Measurements from ENCODE around the gene ING5.

ING5 gene

DNA sequence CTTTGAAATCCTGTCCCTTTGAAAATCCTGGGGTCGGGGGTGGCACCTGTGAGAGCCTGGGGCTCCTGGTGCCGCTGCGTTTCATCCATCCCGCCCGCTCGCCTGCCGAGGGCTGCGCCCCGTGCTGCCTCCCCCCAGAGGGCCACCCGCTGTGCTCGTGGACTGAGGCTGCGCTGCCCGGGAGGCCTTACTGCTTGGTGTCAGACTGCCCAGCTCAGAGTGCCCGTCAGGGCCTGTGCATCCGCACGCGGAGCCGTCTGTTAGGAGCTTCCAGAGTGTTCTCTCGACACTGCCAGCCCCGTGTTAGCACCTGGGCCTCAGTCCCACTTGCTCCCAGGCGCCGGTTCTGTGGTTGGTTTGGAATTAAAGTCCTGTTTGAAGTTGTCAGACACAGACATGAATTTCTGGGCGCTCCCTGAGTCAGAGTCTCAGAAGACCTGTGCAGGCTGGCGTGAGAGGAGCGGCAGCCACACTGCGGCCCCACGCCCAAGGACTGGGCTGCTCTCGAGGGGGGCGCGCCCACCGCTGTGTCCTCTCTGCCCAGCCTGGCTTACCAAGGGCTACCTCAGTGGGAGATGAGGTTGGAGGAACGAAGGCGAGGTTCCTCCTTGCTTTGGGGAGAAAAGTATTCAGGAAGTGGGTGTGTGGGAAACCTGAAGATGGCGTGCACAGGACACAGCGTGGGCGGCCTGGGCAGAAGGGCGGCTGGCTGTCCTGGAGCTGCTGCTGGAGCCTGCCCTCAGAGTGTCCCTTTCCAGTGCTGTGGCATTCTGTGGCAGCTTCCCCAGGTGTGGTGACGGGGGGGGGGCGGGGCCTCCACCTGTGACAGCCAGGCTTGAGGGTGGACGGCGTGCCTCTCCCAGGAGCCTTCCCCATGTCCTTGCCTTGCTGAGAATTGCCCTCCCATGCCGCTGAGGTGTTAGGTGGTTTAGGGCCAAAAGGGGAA, 29.3 kb upstream of the ING5 start:
- no peak for DNase-seq

DNA sequence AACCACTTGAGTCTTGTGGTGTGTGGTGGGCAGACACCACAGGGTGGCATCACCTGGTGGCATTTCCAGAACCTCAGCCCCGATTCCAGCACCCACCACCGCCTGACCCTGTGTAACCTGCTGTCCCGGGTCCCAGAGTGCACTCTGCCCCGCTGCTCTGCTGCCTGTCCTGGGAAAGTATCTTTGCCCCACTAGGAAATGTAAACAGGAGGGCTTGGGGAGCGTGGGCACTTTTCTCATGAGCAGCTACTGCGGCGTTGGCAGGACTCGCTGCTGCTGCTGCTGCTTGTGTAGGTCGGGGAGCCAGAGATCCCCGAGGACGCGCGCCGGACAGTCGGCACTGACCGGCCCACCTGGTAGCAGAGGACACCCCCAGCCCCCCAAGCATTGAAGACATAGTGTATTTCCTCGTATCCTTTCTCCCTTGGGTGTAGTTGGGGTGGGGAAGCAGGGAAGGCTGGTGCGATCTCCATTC, 28.6 kb upstream of the ING5 start:
- DNase-seq, result no peak

DNA sequence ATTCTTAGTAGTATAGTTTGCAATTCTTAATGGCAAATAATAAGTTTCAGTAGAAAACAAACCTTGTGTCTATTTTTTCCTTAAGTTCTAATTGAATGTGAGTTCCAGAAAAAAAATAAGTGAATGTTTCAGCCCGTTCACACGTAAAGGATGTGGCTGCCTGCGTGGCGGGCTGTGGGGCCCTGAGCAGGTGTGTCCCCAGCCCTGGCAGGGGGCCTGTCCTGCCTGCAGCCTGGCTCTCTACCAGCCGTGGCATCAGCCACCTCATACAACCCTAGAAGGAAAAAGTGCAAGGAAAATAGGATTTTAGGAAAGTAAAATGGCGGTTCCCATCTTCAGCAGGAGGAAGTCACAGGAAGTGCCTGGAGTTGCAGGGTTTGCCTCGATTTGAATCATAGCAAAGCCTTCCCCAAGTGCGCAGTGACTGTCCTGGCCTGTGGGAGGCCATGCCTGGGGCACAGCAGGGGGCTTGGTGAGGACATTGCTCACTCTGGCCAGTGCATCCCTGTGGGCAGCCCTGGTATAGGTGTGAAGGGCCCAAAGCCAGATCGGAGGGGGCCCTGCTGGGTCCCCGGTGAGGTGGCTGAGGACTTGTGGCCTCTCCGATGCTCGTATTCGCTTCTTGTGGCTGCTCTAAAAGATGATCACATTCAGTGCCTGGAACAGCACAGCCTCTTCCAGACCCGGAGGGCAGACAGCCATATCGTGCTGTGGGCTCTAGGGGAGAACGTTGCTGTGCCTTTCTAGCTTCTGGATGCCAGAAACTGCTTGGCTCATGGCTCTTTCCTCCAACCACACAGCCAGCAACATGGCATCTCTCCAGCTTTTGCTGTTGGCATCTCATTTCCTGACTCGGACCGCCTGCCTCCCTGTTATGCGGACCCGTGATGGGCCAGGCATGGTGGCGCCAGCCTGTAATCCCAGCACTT, 27.8 kb upstream of the ING5 start:
- no peak for DNase-seq

DNA sequence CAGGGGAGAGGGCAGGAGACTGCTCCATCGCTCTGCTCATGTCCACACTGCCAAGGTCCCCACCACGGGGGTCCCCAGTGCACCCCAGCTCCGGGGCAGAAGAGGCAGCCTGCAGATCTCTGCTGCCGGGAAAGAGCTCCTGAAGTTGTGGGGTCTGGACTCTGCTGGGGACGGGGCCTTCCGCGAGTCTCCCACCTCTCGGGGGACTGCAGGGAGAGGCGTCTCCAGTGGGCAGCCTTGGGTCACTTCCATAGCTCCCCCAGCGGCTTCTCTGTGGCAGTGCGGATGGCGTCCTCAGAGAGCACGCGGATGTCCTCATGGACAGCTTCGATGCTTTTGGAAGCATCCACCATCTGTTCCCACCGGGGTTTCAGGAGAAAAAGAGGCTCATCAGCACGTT, 26.0 kb upstream of the ING5 start:
- DNase-seq, result no peak

GRCh38 chr2:241676665-241677064, 25.2 kb upstream of the ING5 start:
- no peak for DNase-seq

DNA sequence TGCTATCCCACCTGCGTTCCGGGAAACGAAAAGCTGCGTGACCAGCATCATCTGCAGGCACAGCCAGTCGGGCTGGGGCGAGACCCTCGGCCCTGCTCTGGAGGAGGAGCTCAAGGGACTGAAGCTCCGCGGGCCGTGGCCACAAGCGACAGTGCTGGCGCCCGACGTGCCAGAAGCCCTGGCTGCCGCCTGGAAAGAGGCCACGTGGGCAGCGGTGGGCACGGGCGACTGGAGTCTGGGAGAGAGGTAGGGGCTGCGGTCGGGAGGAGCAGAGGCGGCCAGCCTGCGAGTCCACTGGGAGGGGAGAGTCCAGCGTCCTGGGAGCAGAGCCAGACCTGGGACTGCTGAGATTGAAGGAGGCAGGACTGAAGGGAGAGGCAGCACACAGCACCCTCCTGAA, 24.4 kb upstream of the ING5 start:
- no peak for DNase-seq

- no peak for DNase-seq
Observed at GRCh38 chr2:241678307-241678706, 23.5 kb upstream of the ING5 start.

GRCh38 chr2:241678784-241679540, 22.9 kb upstream of the ING5 start:
- DNase-seq, result no peak

DNA sequence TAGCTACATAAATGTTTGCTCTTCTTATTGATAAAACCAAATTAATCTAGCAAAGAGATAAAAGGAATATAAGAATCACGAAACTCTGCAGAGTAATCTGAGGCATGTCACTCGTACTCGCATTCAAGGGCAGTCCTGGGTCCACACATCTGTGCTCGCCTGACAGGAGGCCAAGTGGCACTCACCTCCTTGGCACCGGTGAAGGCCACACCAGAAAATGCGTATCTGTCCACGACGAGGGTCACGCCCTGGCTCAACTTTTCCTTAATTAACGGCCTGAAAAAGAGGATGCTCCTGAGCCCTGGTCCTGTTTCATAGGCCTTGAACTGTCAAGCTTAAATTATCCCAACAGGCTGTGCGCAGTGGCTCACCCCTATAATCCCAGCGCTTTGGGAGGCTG, 21.8 kb upstream of the ING5 start:
- no peak for DNase-seq

DNA sequence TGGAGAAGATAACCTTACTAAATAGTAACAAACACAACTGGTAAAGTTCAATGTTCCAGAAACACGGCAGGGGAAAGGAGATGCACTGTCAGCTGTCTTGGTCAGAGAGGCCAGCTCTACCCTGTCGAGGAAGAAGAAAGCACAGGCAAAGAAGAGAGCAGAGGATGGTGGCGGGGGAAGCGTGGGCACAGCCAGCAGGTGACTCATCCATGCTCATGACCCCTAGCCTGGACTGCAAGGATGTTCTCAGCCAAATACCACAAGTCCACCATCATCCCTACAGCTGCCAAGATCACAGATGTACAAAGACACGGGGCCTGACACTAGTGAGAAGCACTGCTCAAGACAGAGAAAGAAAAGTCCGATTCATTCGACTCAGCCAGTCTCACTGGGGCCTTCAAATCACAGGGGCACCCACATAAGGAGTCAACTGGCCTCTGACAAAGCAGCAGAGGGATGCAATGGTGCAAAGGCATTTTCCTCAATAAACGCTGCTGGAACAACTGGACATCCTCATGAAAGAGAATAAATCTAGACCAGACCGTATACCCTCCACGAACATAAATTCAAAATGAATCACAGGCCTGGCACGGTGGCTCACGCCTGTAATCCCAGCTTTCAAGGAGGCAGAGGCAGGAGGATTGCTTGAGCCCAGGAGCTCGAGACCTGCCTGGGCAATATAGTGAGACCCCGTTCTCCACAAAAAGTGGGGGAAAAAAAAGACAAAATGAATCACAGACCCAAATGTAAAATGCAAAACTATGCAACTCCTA, 20.8 kb upstream of the ING5 start:
- no peak for DNase-seq

DNA sequence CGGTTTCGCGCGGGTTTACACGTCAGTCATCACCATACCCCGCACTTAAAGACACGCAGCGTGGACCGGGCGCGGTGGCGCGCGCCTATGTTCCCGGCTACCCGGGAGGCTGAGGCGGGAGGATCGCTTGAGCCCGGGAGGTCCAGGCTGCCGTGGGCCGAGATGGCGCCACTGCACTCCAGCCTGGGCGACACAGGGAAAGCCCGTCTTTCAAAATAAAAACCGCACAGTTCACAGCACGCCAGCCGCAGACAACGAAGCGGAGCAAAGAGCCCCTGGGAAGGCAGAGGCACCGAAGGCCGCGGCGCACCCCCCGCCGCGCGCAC, 15.6 kb upstream of the ING5 start:
- no peak for DNase-seq

DNA sequence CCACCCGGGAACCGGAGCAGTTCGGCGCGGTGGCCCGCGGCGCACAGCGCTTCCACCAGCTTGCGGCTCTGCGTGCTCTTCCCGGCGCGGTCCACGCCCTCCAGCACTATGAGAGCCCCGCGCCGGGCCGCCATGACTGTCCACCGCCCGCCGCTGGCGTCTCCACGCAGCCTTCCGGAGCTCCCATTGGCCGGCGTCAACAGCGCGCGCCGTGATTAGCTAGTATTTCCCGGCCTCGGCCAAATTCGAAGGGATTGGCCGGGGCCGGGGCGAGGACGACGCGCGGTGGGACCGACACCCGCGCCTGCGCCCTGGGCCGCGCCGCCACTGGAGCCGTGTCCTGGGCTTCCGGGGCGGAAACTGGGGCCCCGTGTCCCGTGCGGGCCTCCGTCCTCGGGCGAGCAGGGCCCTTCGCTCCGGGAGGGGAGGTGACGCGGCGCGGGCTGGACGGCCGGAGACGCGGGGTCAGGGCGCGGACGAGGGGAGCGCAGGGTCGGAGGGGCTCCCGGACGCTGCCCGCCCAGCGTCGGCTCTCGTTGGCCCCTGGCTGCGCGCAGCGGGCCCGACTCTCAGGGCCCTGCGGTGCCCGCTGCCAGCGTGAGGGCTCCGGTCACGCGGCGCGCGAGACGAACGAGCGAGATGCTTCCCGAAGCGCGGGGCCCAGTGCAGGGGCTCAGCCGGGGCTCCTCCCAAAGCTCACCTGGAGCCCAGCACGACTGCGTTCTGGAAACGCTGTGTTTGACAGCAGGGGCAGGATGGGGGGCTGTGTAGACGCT, 15.0 kb upstream of the ING5 start, which contains the start of gene DTYMK:
DTYMK (minus strand) TSS at position 166 of the 776 bp plus-strand sequence; CDS start at position 134, 32 bp downstream.
- DNase-seq, result peak; percentile 70

DNA sequence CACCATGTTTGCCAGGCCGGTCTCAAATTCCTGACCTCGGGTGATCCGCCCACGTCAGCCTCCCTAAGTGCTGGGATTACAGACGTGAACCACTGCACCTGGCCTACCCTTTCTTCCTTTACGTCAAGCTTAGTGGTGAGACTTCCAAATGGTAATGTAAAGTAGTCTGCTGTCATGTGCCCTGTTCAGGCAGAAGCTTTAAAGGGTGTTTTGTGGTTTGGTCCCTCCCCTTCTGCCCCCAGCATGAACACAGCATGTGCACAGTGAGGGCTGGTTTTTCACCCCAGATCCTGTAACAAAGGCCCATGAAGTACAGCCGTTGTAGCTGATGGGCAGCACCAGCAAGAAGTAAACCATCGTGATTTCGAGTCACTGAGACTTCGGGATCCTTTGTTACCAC, 12.5 kb upstream of the ING5 start:
- no peak for DNase-seq

- no peak for DNase-seq
Observed at GRCh38 chr2:241690202-241690717, 11.6 kb upstream of the ING5 start.

DNA sequence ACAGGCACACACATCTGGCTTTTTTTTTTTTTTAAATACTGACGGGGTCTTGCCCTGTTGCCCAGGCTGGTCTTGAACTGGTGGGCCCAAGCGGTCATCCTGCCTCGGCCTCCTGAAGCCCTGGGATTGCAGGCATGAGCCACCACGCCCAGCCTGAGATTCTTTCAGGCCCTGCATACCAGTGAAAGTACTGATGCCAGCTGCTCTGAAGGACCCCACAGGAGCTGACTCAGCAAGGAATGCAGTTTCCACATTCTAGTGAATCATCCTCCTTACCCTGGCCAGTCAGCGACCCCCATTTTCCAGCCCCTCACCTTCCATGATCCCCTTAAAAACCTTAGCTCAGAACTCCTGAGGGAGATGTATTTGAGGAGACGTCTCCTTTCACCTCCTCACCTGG, 9.4 kb upstream of the ING5 start:
- DNase-seq, result no peak

- DNase-seq, result no peak
Observed at GRCh38 chr2:241695651-241696050, 6.2 kb upstream of the ING5 start.

- peak; percentile 80 for DNase-seq
Observed at GRCh38 chr2:241701149-241701398, 765 bp upstream of the ING5 start.

DNA sequence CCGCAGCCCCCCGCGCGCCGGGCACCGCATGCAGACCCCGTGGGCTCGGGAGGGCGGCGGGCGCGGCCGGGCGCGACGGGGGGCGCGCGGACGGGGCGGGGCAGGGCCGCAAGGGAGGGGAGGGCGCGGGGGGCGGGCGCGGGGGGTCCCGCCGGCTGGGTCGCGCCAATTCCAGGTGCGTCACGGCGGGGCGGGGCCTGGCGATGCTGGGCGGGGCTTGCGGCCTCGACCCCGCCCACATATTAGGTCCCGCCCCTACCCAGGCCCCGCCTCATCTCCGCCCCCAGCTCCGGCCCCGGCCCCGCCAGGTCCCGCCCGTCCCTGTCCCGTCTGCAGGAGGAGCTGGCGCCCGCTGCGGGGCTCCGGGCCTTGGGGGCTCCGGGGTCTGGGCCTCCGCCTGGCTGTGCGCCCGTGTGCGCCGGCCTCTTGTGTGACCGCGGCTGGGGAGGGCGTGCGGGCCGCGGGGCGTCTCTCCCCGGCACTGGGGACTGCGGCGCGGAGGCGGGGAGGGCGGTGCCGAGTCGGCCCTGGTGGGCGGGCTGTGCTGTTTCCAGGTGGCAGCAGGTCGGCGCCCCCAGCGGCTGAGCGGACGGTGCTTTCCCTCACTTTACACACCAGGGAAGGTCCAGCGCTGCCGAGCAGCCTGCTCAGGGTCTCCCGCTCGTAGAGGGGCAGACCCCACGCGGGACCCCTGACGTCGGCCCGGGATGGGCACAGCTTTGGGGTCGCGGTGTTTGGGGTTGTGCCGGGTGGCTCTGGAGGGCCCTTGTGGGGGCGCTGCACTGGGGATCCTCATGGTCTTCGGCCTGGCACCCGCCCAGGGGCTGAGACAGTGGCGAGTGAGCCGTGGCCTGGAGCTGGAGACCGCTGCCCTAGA, 554 bp downstream of the ING5 start:
- peak; percentile 47 for DNase-seq

DNA sequence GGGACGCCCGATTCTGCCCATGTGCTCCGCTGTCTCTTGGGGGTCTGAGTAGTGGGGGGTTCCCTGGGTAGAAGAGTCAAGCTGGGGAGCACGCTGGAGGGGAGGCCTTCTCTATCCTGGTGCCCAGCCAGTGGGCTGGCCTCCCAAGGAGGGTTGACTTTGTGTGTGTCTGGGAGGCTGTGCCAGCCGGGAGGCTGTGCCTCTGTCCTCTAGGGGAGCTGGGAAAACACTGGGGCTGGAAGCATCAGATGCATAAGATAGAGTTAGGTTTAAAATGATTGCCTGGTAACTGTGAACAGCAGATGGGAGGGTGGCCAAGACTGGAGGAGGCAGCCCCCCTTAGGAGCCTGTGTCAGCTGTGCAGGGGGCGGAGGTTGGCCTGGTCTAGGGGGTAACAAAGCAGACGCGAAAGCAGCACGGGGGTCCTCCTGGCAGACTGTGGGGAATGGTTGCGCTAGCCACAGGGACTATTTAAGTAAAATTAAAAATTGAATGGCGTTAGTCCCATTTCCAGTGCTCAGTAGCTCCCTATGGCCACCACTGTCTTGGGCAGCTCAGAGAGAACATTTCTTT, 1.3 kb downstream of the ING5 start:
- DNase-seq, result no peak

- DNase-seq, result no peak
Observed at GRCh38 chr2:241706537-241706936, 4.7 kb downstream of the ING5 start.

All from SHP77 treated with DMSO at 0.1 percent for 48 hours (cell line).